H9 (cell line): ENCODE data around the gene EVI5. TPM values are rescaled to one million over a fixed set of nuclear protein-coding genes. Genes with fewer than 3 reads are reported as not detected.

ENCODE experiments used
- DNase-seq: peaks from one replicate; pipeline ENCODE4 v3.0.0-alpha.2; 2017
- H2AFZ ChIP-seq: one replicate; pipeline ENCODE4 v1.6.1; 2013; ENCODE audit warnings: mild to moderate bottlenecking, low read length, control low read depth, moderate library complexity
- H2AK5ac ChIP-seq: 2 replicates; pipeline ENCODE4 v1.6.1; 2013; ENCODE audit warnings: low read length, control low read depth, mixed read lengths; ENCODE audit not compliant: insufficient read length
- H2BK120ac ChIP-seq: one replicate; pipeline ENCODE4 v1.6.1; 2013; ENCODE audit warnings: low read depth, mild to moderate bottlenecking, low read length, control low read depth, inconsistent platforms; ENCODE audit not compliant: poor library complexity, severe bottlenecking
- H2BK12ac ChIP-seq: 2 replicates; pipeline ENCODE4 v1.6.1; 2013; ENCODE audit warnings: low read length, control low read depth, mixed read lengths, low read depth; ENCODE audit not compliant: insufficient read length
- H2BK15ac ChIP-seq: 2 replicates; pipeline ENCODE4 v1.6.1; 2013; ENCODE audit warnings: low read depth, low read length, control low read depth
- H2BK20ac ChIP-seq: one replicate; pipeline ENCODE4 v1.6.1; 2013; ENCODE audit warnings: low read depth, mild to moderate bottlenecking, low read length, control low read depth, inconsistent platforms; ENCODE audit not compliant: poor library complexity, severe bottlenecking
- H2BK5ac ChIP-seq: 2 replicates; pipeline ENCODE4 v1.6.1; 2013; ENCODE audit warnings: low read length, control low read depth, mixed read lengths; ENCODE audit not compliant: insufficient read length
- H3K14ac ChIP-seq: 2 replicates; pipeline ENCODE4 v1.6.1; 2013; ENCODE audit warnings: low read length, control low read depth; ENCODE audit not compliant: insufficient read depth
- H3K18ac ChIP-seq: 2 replicates; pipeline ENCODE4 v1.6.1; 2013; ENCODE audit warnings: low read depth, mild to moderate bottlenecking, mixed read lengths, low read length, control low read depth; ENCODE audit not compliant: insufficient read length
- H3K23ac ChIP-seq: 2 replicates; pipeline ENCODE4 v1.6.1; 2013; ENCODE audit warnings: low read length, control low read depth, mixed read lengths, low read depth; ENCODE audit not compliant: insufficient read length
- H3K23me2 ChIP-seq: 2 replicates; pipeline ENCODE4 v1.6.1; 2013; ENCODE audit warnings: low read depth, mild to moderate bottlenecking, mixed read lengths, low read length, control low read depth; ENCODE audit not compliant: insufficient read length, poor library complexity, severe bottlenecking
- H3K27ac ChIP-seq: 2 replicates; pipeline ENCODE4 v1.5.1; 2013; ENCODE audit warnings: low read length, control low read depth, mixed read lengths, low read depth; ENCODE audit not compliant: insufficient read length
- H3K27me3 ChIP-seq: 2 replicates; pipeline ENCODE4 v1.6.1; 2013; ENCODE audit warnings: low read length, control low read depth, inconsistent platforms; ENCODE audit not compliant: insufficient read depth
- H3K4ac ChIP-seq: 2 replicates; pipeline ENCODE4 v1.6.1; 2013; ENCODE audit warnings: low read depth, mild to moderate bottlenecking, control low read depth, inconsistent platforms, low read length, moderate library complexity
- H3K4me1 ChIP-seq: 2 replicates; pipeline ENCODE4 v1.6.1; 2013; ENCODE audit warnings: low read length, control low read depth, inconsistent platforms; ENCODE audit not compliant: insufficient read depth
- H3K4me2 ChIP-seq: 2 replicates; pipeline ENCODE4 v1.6.1; 2013; ENCODE audit warnings: low read length, control low read depth, mixed read lengths; ENCODE audit not compliant: insufficient read length, insufficient read depth
- H3K56ac ChIP-seq: 2 replicates; pipeline ENCODE4 v1.6.1; 2013; ENCODE audit warnings: low read depth, mild to moderate bottlenecking, mixed read lengths, low read length, control low read depth; ENCODE audit not compliant: insufficient read length
- H3K79me1 ChIP-seq: 2 replicates; pipeline ENCODE4 v1.6.1; 2013; ENCODE audit warnings: low read depth, mild to moderate bottlenecking, moderate library complexity, low read length, control low read depth, inconsistent platforms; ENCODE audit not compliant: insufficient read depth, poor library complexity, severe bottlenecking
- H3K79me2 ChIP-seq: 2 replicates; pipeline ENCODE4 v1.6.1; 2013; ENCODE audit warnings: low read length, control low read depth, inconsistent platforms; ENCODE audit not compliant: insufficient read depth
- H3K9ac ChIP-seq: 2 replicates; pipeline ENCODE4 v1.6.1; 2013; ENCODE audit warnings: low read length, control low read depth, mixed read lengths; ENCODE audit not compliant: insufficient read length; ENCODE audit errors: extremely low read depth
- H3K9me3 ChIP-seq: one replicate; pipeline ENCODE4 v1.6.1; 2013; ENCODE audit warnings: low read depth, low read length, inconsistent platforms; ENCODE audit not compliant: control insufficient read depth
- H3T11ph ChIP-seq: one replicate; pipeline ENCODE4 v1.6.1; 2013; ENCODE audit warnings: mild to moderate bottlenecking, low read length, control low read depth, inconsistent platforms
- H4K20me1 ChIP-seq: one replicate; pipeline ENCODE4 v1.6.1; 2013; ENCODE audit not compliant: control insufficient read depth, insufficient read length, insufficient read depth
- H4K5ac ChIP-seq: 2 replicates; pipeline ENCODE4 v1.6.1; 2013; ENCODE audit warnings: low read depth, mild to moderate bottlenecking, mixed read lengths, low read length, control low read depth; ENCODE audit not compliant: insufficient read length
- H4K8ac ChIP-seq: replicated peaks from 2 replicates; pipeline ENCODE4 v1.6.1; 2013; ENCODE audit warnings: low read length, control low read depth, mixed read lengths, low read depth; ENCODE audit not compliant: insufficient read length
- H4K91ac ChIP-seq: 2 replicates; pipeline ENCODE4 v1.6.1; 2013; ENCODE audit warnings: low read depth, mild to moderate bottlenecking, moderate library complexity, mixed read lengths, low read length, control low read depth; ENCODE audit not compliant: insufficient read length
- H3K27ac Mint-ChIP-seq, 3 experiments: 2 replicates in 2 of 3; 3 replicates in 1 of 3; pipeline ENCODE4 v1.8.0; 2020 to 2021; ENCODE audit warnings: mixed read lengths in 3 of 3, mild to moderate bottlenecking in 1 of 3, moderate library complexity in 1 of 3
- H3K27me3 Mint-ChIP-seq: 2 replicates; pipeline ENCODE4 v1.8.0; 2021; ENCODE audit warnings: low read depth, mild to moderate bottlenecking, moderate library complexity, mixed read lengths
- H3K36me3 Mint-ChIP-seq, 3 experiments: 2 replicates in 2 of 3; 3 replicates in 1 of 3; pipeline ENCODE4 v1.8.0; 2020 to 2021; ENCODE audit warnings: low read depth in 3 of 3, mixed read lengths in 3 of 3; ENCODE audit not compliant: insufficient read depth in 1 of 3
- H3K4me1 Mint-ChIP-seq, 2 experiments: 2 replicates each; pipeline ENCODE4 v1.8.0; 2020; ENCODE audit warnings: mixed read lengths in 2 of 2
- H3K4me3 Mint-ChIP-seq, 2 experiments: 2 replicates in 1 of 2; 3 replicates in 1 of 2; pipeline ENCODE4 v1.8.0; 2020 to 2021; ENCODE audit warnings: mild to moderate bottlenecking in 2 of 2, mixed read lengths in 2 of 2, moderate library complexity in 1 of 2
- H3K9me3 Mint-ChIP-seq, 2 experiments: 2 replicates in 1 of 2; 3 replicates in 1 of 2; pipeline ENCODE4 v1.8.0; 2020; ENCODE audit warnings: mild to moderate bottlenecking in 2 of 2, mixed read lengths in 2 of 2, moderate library complexity in 1 of 2
- WGBS: extraction: QIAGEN DNeasy Blood & Tissue Kit; methylation state at CpG from one replicate; pipeline ENCODE4 v1.1.7; 2013; ENCODE audit warnings: missing lambda C conversion rate, low lambda C conversion rate, mixed read lengths; ENCODE audit not compliant: insufficient read length; ENCODE audit errors: extremely low coverage; 5-methylcytosine and 5-hydroxymethylcytosine counted together
- total RNA-seq: library from RNA; stranded (reverse); gene quantifications from 2 replicates; pipeline ENCODE4 v1.2.1, GENCODE V29; 2021
- TF ChIP-seq, protein P1 (sequence below): fragments of 200-600 bp; sonication (generic); conservative IDR thresholded peaks from 3 replicates; pipeline ENCODE4 v1.8.0; 2021; ENCODE audit warnings: antibody characterized with exemption, mild to moderate bottlenecking

EVI5 gene
- total RNA-seq, 1 experiment from 2014 or later: 9.7 TPM

- H3K79me1 ChIP-seq: no peaks in the 10 kb centered on the region
- no peak overlapping the region for H3K56ac ChIP-seq
- DNase-seq: no peak
- Mint-ChIP-seq H3K4me3 (no peak overlapping the region), H3K27me3 (no peaks in the 10 kb centered on the region), H3K36me3 (no peaks in the 10 kb centered on the region), H3K27ac (no peak overlapping the region), H3K9me3 (no peaks in the 10 kb centered on the region), H3K4me1 (no peaks in the 10 kb centered on the region)
- H4K8ac ChIP-seq: no peak overlapping the region
- H3K4me1 ChIP-seq: no peaks in the 10 kb centered on the region
- no peak overlapping the region for H2AK5ac ChIP-seq
- H3K9ac ChIP-seq: no peak overlapping the region
- no peak overlapping the region for H4K5ac ChIP-seq
- no peak overlapping the region for H2BK15ac ChIP-seq
- H3K79me2 ChIP-seq: no peaks in the 10 kb centered on the region
- H3T11ph ChIP-seq: no peak overlapping the region
- no peaks in the 10 kb centered on the region for H3K27me3 ChIP-seq
- no peaks in the 10 kb centered on the region for H3K23me2 ChIP-seq
- no peak overlapping the region for H2BK120ac ChIP-seq
- H3K18ac ChIP-seq: no peak overlapping the region
- H3K4ac ChIP-seq: no peak overlapping the region
- no peak overlapping the region for H2BK12ac ChIP-seq
- no peaks in the 10 kb centered on the region for H4K20me1 ChIP-seq
- no peak overlapping the region for H3K14ac ChIP-seq
- H3K9me3 ChIP-seq: no peaks in the 10 kb centered on the region
- H2AFZ ChIP-seq: no peak overlapping the region
- H3K4me2 ChIP-seq: no peak overlapping the region
- H2BK5ac ChIP-seq: no peak overlapping the region
- H3K27ac ChIP-seq: no peak overlapping the region
- no CpG with 5 or more reads among the region's 2 CpGs for WGBS
- H3K23ac ChIP-seq: no peak overlapping the region
- TF ChIP-seq, protein P1, sequence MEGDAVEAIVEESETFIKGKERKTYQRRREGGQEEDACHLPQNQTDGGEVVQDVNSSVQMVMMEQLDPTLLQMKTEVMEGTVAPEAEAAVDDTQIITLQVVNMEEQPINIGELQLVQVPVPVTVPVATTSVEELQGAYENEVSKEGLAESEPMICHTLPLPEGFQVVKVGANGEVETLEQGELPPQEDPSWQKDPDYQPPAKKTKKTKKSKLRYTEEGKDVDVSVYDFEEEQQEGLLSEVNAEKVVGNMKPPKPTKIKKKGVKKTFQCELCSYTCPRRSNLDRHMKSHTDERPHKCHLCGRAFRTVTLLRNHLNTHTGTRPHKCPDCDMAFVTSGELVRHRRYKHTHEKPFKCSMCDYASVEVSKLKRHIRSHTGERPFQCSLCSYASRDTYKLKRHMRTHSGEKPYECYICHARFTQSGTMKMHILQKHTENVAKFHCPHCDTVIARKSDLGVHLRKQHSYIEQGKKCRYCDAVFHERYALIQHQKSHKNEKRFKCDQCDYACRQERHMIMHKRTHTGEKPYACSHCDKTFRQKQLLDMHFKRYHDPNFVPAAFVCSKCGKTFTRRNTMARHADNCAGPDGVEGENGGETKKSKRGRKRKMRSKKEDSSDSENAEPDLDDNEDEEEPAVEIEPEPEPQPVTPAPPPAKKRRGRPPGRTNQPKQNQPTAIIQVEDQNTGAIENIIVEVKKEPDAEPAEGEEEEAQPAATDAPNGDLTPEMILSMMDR: no peak
- no peak overlapping the region for H4K91ac ChIP-seq
- no peak overlapping the region for H2BK20ac ChIP-seq
Measured at GRCh38 chr1:92571578-92571977, 213.3 kb downstream of the EVI5 start.
